Measurements from ENCODE around the gene NETO2.
"Not testable (repeated sequence)": the region's sequence is repeated elsewhere in the genome, so short reads cannot be mapped to it uniquely, and the experiment has no call there.

Gene NETO2

GRCh38 chr16:47134550-47134949, 9.2 kb downstream of the NETO2 start:
- DNase-seq (ENCODE audit: low spot score), result no peak

DNA sequence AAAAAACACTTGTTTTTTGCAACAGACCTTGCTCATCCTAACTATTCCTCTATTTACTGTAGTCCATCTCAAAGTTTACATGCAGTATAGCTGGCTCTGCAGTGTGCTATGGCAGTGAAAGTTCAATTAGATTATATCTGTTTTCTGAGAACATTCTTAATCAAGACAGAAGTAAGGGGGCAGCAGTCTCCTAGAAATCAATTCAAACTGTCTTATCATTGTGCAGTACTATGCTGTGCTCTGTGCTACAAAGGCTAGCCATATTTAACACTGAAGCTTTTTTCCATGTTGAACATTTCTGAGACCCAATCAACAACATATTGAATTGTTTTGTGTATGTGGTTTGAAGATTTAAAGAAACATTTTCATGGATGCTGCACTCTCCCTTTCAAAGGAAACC, 11.4 kb downstream of the NETO2 start:
- no peak for DNase-seq (ENCODE audit: low spot score)

DNA sequence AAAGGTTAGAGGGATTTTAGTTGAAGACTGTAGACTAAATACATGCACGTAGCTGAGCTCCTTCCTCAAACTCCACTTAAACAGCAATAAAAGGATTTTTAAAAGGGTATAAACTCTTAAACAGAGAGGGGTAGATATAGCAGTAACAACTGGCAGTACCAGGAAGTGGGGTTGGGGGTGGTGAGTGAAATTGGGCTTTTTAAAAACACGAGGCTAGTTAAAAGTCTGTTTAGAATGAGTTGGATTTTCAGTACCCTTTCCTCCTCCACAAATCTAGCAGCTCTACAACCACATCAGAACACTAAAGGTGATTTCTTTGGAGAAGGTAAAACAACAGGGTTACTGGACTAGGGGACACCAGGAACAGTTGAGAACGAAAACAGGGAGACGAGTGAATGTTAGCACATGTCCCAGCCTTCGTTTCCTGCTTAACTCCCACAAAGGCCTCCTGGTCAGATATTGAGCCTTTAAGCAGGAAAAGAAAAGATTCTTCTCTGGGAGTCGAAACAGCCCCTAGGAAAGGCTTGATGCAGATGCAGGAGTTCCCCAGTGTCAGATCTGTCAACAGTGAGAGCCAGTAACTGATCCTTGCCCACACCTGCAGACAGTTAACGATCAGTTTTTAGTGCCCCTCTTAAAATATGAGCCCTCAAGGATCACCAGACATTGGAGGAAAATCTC, 13.8 kb downstream of the NETO2 start:
- no peak for DNase-seq (ENCODE audit: low spot score)

- DNase-seq (ENCODE audit: low spot score), result no peak
Observed at GRCh38 chr16:47127541-47127940, 16.2 kb downstream of the NETO2 start.

GRCh38 chr16:47125757-47126156, 18.0 kb downstream of the NETO2 start:
- no peak for DNase-seq (ENCODE audit: low spot score)

DNA sequence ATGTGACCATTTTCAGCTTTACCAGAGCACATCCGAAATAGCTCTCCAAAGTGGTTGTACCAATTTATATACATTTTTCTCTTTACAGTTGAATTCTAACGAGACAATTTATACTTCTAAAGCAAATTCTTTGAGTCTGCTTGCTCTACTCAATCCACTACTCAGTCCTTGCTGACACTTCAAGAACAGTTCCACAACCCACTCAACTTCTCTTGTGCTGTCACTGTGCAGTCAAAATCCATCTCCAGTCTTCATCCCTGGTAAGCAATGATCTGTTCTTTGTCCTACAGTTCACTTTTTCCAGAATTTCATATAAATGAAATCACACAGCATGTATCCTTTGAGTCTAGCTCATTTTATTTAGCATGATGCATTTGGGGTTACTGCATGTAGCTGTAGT, 30.6 kb downstream of the NETO2 start:
- DNase-seq (ENCODE audit: low spot score), result no peak

GRCh38 chr16:47110939-47111338, 32.8 kb downstream of the NETO2 start:
- DNase-seq (ENCODE audit: low spot score), result no peak

DNA sequence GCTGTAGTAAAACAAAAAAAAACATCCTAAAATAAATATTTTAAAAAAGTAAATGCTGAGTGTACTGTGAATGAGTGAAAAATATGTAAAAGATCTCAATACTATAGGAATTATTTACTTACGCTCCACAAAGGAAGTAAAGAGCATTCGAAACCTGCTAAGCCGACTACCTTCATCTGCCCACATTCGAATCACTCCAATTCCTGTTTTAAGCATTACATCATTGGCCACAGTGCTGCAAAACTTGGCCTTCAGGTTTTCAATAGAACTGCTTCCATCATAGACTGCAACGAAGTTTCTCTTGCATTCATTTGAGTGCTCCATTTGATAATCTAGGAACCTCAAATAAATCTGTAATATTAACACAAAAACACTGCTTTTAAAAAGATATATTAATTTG, 34.4 kb downstream of the NETO2 start:
- no peak for DNase-seq (ENCODE audit: low spot score)

DNA sequence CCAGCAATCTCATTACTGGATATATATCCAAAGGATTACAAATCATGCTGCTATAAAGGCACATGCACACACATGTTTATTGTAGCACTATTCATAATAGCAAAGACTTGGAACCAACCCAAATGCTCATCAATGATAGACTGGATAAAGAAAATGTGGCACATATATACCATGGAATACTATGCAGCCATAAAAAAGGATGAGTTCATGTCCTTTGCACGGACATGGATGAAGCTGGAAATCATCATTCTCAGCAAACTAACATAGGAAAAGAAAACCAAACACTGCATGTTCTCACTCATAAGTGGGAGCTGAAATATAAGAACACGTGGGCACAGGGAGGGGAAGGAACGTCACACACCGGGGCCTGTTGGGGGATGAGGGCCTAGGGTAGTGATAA, 40.8 kb downstream of the NETO2 start:
- DNase-seq (ENCODE audit: low spot score), result not testable (repeated sequence)

DNA sequence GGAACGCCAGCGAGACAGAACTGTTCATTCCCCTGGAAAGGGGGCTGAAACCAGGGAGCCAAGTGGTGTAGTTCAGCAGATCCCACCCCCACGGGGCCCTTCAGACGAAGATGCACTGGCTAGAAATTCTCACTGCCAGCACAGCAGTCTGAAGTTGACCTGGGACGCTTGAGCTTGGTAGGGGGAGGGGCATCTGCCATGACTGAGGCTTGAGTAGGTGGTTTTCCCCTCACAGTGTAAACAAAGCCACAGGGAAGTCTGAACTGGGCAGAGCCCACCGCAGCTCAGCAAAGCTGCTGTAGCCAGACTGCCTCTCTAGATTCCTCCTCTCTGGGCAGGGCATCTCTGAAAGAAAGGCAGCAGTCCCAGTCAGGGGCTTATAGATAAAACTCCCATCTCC, 46.6 kb downstream of the NETO2 start:
- not testable (repeated sequence) for DNase-seq (ENCODE audit: low spot score)

DNA sequence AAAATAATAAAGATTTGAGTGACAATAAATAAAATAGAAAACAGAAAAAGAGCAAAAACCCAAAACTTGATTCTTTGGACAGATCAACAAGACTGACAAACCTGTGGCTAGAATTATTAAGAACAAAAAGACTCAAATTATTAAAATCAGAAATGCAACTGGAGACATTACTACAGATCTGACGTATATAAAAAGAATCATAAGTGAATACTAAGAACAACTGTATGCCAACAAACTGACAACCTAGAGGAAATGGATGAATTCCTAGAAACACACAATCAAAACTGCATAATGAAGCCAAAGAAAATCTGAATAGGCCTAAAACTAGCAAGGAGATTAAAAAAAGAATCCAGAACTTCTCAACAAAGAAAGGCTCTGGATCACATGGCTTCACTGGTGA, 47.4 kb downstream of the NETO2 start:
- no peak for DNase-seq (ENCODE audit: low spot score)

DNA sequence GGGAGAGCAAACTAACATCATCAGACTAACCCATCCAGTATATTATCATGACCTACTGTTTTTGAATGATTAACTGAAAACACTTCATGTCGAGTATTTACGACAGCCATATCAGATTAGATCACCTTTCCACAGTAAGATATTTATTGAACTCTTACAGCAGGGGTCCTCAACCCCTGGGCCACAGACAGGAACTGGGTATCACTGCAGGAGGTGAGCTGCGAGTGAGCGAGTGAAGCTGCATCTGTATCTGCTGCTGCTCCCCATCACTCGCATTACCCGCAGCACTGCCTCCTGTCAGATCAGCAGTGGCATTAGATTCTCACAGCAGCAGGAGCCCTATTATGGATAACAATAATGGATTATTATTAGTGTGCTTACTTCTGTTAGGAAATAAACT, 59.5 kb downstream of the NETO2 start:
- DNase-seq (ENCODE audit: low spot score), result no peak

DNA sequence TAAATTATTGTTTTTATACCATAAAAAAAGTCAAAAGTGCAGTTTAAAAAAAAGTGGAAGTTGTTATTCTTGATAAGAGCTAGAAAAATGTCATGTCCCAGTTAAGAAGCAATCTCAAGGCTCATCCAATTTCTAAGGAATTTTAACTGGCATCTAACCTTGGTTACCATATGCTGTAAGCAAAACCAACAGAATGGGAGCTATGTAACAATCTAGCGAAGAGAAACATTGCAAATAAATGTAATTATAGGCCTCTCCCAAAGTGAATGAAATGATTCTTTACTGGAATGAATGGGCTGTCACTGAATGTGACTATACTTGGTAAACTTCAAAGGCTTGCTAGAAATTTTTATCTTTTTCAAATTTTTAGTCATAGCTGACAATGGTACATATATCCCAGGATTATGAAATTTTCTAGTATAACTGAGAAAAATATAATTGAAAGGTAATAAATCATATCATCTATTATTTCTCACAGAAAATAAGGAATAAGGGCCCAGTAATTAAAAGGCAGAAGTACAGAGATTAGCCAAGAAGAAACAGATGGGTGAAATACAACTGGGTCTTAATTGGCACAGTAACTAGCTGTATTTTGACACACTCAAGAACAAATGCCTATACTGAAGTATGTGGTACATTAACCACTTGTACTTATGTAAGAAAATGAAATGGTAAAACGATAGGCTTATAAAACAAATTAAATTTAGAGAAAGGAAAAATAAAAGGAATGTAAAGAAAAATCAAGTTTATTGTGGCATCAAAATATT, 61.5 kb downstream of the NETO2 start:
- no peak for DNase-seq (ENCODE audit: low spot score)

DNA sequence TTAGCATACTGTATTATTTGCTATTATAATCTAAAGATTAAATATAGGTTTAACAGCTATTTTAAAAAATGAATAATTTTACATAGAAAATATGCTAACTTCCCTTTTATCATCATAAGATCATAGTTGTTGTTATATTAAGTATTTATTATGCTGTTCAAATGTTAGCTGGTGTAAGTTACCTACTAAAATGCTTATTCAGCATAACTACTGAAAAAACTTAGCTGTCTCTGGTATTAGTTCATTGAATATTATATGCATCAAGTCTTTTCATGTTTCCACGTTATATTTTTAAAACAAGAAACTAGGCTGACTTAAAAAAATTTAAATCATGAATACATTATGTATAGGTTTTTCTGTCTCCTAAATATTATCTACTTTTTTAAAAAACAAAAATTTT, 62.6 kb downstream of the NETO2 start:
- no peak for DNase-seq (ENCODE audit: low spot score)

GRCh38 chr16:47079860-47080259, 63.9 kb downstream of the NETO2 start:
- no peak for DNase-seq (ENCODE audit: low spot score)

DNA sequence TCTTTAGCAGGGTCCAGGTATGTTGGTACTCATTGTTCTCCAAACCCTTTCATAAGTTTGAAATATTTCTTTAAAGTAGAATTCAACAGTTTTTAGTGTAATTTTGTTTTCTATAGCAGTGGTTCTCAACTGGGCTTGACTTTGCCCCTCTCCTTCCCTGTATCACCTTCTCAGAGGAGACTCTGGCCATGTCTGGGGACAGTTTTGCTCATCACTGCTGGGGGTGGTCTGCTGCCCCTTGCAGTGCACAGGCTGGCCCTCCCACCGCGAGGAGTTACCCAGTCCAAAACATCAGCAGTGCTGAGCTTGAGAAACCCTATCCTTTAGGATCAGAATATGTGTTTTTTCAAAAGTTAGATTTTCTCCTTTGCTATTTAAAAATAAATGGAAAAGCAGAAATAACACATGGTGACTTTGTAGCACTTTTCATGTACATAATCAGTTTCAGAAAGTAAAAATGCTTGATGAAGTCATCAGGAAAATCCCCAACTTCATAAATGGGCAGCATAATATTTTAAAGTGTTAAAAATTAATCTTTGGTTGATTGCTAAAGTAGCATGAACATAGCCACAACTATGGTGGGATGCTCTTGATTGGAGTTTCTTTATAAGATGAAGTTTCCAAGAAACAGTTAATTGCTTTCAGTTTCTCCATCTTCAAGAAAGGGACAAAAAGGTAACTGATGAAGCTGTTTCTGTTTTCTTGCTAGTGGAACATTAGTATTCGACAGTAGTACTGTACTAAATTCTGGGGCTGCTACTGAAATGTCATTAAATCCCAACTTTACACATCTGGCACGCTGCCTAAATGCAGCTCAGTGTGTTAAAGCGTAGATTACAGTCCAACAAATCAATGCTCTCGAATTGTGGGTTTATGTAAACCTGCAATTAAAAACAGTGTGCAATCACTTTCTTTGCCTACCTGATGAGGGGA, 70.3 kb downstream of the NETO2 start:
- no peak for DNase-seq (ENCODE audit: low spot score)

DNA sequence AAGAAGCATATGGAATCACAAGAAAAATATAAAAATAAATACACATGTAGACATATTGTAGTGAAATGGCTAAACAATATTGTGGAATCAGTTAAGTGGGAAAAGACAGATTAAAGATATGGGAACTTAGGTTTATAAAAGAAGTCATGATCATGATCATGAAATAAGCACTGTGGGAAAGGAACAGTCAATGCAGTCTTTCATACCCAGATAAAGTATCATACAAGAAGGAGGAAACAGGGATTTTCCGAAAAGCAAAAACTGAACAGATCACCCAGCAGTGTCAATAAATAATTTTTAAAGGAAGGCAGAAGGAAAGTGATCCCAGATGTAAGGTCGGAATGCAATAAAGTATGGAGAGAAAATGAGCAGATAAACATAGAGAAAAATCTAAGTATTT, 71.6 kb downstream of the NETO2 start:
- no peak for DNase-seq (ENCODE audit: low spot score)

GRCh38 chr16:47069841-47070584, 73.7 kb downstream of the NETO2 start:
- no peak for DNase-seq (ENCODE audit: low spot score)

DNA sequence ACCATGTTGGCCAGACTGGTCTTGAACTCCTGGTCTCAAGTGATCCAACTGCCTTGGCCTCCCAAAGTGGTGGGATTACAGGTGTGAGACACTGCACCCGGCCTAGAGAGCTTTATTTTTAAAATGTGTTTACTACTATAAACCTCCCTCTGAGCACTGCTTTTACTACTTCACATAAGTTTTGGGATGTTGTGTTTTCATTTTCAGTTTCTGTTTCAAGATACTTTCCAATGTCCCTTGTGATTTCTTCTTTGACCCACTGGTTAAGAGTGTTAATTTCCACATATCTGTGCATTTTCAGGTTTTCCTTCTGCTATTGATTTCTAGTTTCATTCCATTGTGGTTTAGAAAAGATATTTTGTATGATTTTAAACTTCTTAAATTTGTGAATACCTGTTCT, 74.4 kb downstream of the NETO2 start:
- DNase-seq (ENCODE audit: low spot score), result no peak

- DNase-seq (ENCODE audit: low spot score), result no peak
Observed at GRCh38 chr16:47067203-47067602, 76.5 kb downstream of the NETO2 start.

- DNase-seq (ENCODE audit: low spot score), result no peak
Observed at GRCh38 chr16:47065766-47066688, 77.7 kb downstream of the NETO2 start.

Measured in AG08395 (cell line).